ENCODE measurements around the gene ZNF618.

GRCh38 chr9:114025760-114026159, 149.7 kb downstream of the ZNF618 start:
- TF ChIP-seq CTCF (conservative IDR thresholded peaks at IDR 0.05; ENCODE audit: low read depth, low read length) (no peak), EZH2 (IDR thresholded peaks at IDR 0.05; ENCODE audit: borderline replicate concordance, low read depth, low read length, poor library complexity, severe bottlenecking) (no peak)

Data from A673 (cell line).